HG03521 (cell line): ENCODE results near the gene LRRC4.

Experiments
- ATAC-seq: cut with Tn5 transposase; IDR thresholded peaks from one replicate; pipeline ENCODE4 v1.9.1; 2021; ENCODE audit warnings: mild to moderate bottlenecking, moderate library complexity; ENCODE audit not compliant: unreplicated experiment

Gene LRRC4

GRCh38 chr7:128032605-128033235, 1.5 kb upstream of the LRRC4 start:
- no peak for ATAC-seq

- ATAC-seq = peak; percentile 71
Measured at GRCh38 chr7:128031901-128032604, 816 bp upstream of the LRRC4 start.

- no peak for ATAC-seq
Measured at GRCh38 chr7:128030263-128030653, 979 bp downstream of the LRRC4 start.

GRCh38 chr7:128029405-128029995, 1.7 kb downstream of the LRRC4 start:
- no peak for ATAC-seq

GRCh38 chr7:128027485-128027980, 3.7 kb downstream of the LRRC4 start:
- no peak for ATAC-seq

- no peak for ATAC-seq
Measured at GRCh38 chr7:128026551-128026950, 4.7 kb downstream of the LRRC4 start.

- ATAC-seq = no peak
Measured at GRCh38 chr7:128025819-128026218, 5.4 kb downstream of the LRRC4 start.

GRCh38 chr7:128025380-128025779, 5.9 kb downstream of the LRRC4 start:
- ATAC-seq = no peak

- ATAC-seq = no peak
Measured at GRCh38 chr7:128024151-128024550, 7.1 kb downstream of the LRRC4 start.

- no peak for ATAC-seq
Measured at GRCh38 chr7:128022631-128023532, 8.4 kb downstream of the LRRC4 start.

- ATAC-seq = no peak
Measured at GRCh38 chr7:128021366-128021765, 9.9 kb downstream of the LRRC4 start.

GRCh38 chr7:128020159-128020558, 11.1 kb downstream of the LRRC4 start:
- no peak for ATAC-seq

GRCh38 chr7:128019288-128019687, 11.9 kb downstream of the LRRC4 start:
- ATAC-seq = no peak

GRCh38 chr7:128017862-128018845, 13.1 kb downstream of the LRRC4 start:
- ATAC-seq = no peak

GRCh38 chr7:128017460-128017859, 13.8 kb downstream of the LRRC4 start:
- no peak for ATAC-seq

- ATAC-seq = no peak
Measured at GRCh38 chr7:128014811-128015210, 16.4 kb downstream of the LRRC4 start.

GRCh38 chr7:128011131-128011661, 20.0 kb downstream of the LRRC4 start:
- no peak for ATAC-seq

- no peak for ATAC-seq
Measured at GRCh38 chr7:128010391-128011127, 20.7 kb downstream of the LRRC4 start.

GRCh38 chr7:128008744-128009143, 22.5 kb downstream of the LRRC4 start:
- ATAC-seq = no peak
